HCT116 (cell line): Measurements from ENCODE around the gene ARHGAP23. TPM values are rescaled to one million over a fixed set of nuclear protein-coding genes. Genes with fewer than 3 reads are reported as not detected.

Experiments
- ATAC-seq: fragments of 200-7000 bp; cut with Tn5 transposase; 2 replicates; pipeline ENCODE4 v1.9.1; 2020; ENCODE audit warnings: mild to moderate bottlenecking, moderate library complexity
- BruUV-seq: library from RNA; stranded (reverse); fragments of 400-500 nt; replicated peaks from 2 replicates; lab custom pipeline; 2021; lab: Mats Ljungman, UMichigan
- CTCF ChIA-PET: fragments of 300-600 bp; sonication (Branson Sonifier 250); formaldehyde crosslinking; loops from one replicate; lab custom pipeline; 2021; ENCODE audit warnings: antibody characterized with exemption; lab: Charles Lee
- POLR2A ChIA-PET: fragments of 300-600, 350-600 bp; sonication (Branson Sonifier 250); formaldehyde crosslinking; loops from one replicate; lab custom pipeline; 2021; ENCODE audit warnings: antibody characterized with exemption; lab: Charles Lee
- RAD21 ChIA-PET, 2 experiments: fragments of 300-600 bp; sonication (Branson Sonifier 250); formaldehyde crosslinking; loops; one replicate each; lab custom pipeline; 2023; ENCODE audit warnings: low total read pairs in 2 of 2; ENCODE audit not compliant: uncharacterized antibody in 2 of 2, unreplicated experiment in 2 of 2, low non-redundant PET in 1 of 2; lab: Charles Lee
- DNase-seq: peaks from one replicate; pipeline ENCODE4 v3.0.0-alpha.2; 2010; ENCODE audit warnings: low read depth, low spot score
- H2AFZ ChIP-seq: fragments of 200-600 bp; shearing (Covaris generic), sonication (generic); 2 replicates; pipeline ENCODE4 v1.6.1; 2017; ENCODE audit warnings: low read depth, mixed run types, mixed read lengths, antibody characterized with exemption, low read length; ENCODE audit not compliant: poor library complexity, severe bottlenecking
- H3K27ac ChIP-seq: 2 replicates; pipeline ENCODE4 v1.5.1; 2012; ENCODE audit warnings: low read depth, low read length
- H3K27me3 ChIP-seq: fragments of 200-600 bp; sonication (generic); 2 replicates; pipeline ENCODE4 v1.6.1; 2016; ENCODE audit warnings: mixed run types, low read length, mixed read lengths; ENCODE audit not compliant: insufficient read depth
- H3K36me3 ChIP-seq, 2 experiments: fragments of 200-500 bp in 1 of 2; fragments of 200-600 bp in 1 of 2; sonication (Bioruptor generic) in 1 of 2; sonication (generic) in 1 of 2; 2 replicates each; pipeline versions ENCODE4 v1.5.1 to v1.6.1; 2014 to 2016; ENCODE audit warnings: low read length in 2 of 2, inconsistent platforms in 1 of 2, mixed read lengths in 1 of 2, mixed run types in 1 of 2; ENCODE audit not compliant: insufficient read depth in 2 of 2, control insufficient read depth in 1 of 2
- H3K4me1 ChIP-seq, 2 experiments: fragments of 200-600 bp in 1 of 2; sonication (generic) in 1 of 2; 2 replicates each; pipeline versions ENCODE4 v1.5.1 to v1.6.1; 2012 to 2017; ENCODE audit warnings: low read length in 2 of 2, inconsistent platforms in 1 of 2, mild to moderate bottlenecking in 1 of 2, mixed read lengths in 1 of 2, mixed run types in 1 of 2, moderate library complexity in 1 of 2; ENCODE audit not compliant: insufficient read depth in 2 of 2, control insufficient read depth in 1 of 2
- H3K4me2 ChIP-seq: fragments of 200-600 bp; sonication (generic); 2 replicates; pipeline ENCODE4 v1.6.1; 2017; ENCODE audit warnings: mixed run types, low read length, mixed read lengths
- H3K4me3 ChIP-seq, 2 experiments: fragments of 200-600 bp in 1 of 2; sonication (generic) in 1 of 2; replicated peaks in 1 of 2; 2 replicates each; pipeline ENCODE4 v1.5.1; 2011 to 2016; ENCODE audit warnings: low read length in 2 of 2, control low read depth in 1 of 2, low read depth in 1 of 2, mild to moderate bottlenecking in 1 of 2, mixed read lengths in 1 of 2, mixed run types in 1 of 2
- H3K79me2 ChIP-seq: fragments of 200-600 bp; sonication (generic); 2 replicates; pipeline ENCODE4 v1.6.1; 2017; ENCODE audit warnings: mild to moderate bottlenecking, mixed run types, low read length, moderate library complexity, mixed read lengths; ENCODE audit not compliant: insufficient read depth
- H3K9ac ChIP-seq: fragments of 200-600 bp; sonication (generic); 2 replicates; pipeline ENCODE4 v1.6.1; 2016; ENCODE audit warnings: low read length, mixed read lengths
- H3K9me2 ChIP-seq: fragments of 200-600 bp; sonication (generic), shearing (Covaris generic); 2 replicates; pipeline ENCODE4 v1.6.1; 2017; ENCODE audit warnings: mixed run types, mild to moderate bottlenecking, moderate library complexity; ENCODE audit not compliant: insufficient read depth
- H3K9me3 ChIP-seq, 2 experiments: fragments of 200-500 bp in 1 of 2; fragments of 200-600 bp in 1 of 2; sonication (Bioruptor generic) in 1 of 2; sonication (generic) in 1 of 2; 2 replicates each; pipeline ENCODE4 v1.6.1; 2014 to 2017; ENCODE audit warnings: low read length in 2 of 2, mixed read lengths in 2 of 2, inconsistent platforms in 1 of 2, low read depth in 1 of 2, mild to moderate bottlenecking in 1 of 2, mixed run types in 1 of 2, moderate library complexity in 1 of 2; ENCODE audit not compliant: control insufficient read depth in 1 of 2, insufficient read depth in 1 of 2
- H4K20me1 ChIP-seq: fragments of 200-600 bp; sonication (generic), shearing (Covaris generic); 2 replicates; pipeline ENCODE4 v1.6.1; 2017; ENCODE audit warnings: mixed run types, mild to moderate bottlenecking, moderate library complexity; ENCODE audit not compliant: insufficient read depth
- EZH2 ChIP-seq: fragments of 200-600 bp; sonication (generic); IDR thresholded peaks from 2 replicates; pipeline ENCODE4 v1.6.1; 2017; ENCODE audit warnings: antibody characterized with exemption, mixed run types
- EZH2phosphoT487 ChIP-seq: fragments of 200-600 bp; IDR thresholded peaks from 2 replicates; pipeline ENCODE4 v1.6.1; 2018; ENCODE audit warnings: antibody characterized with exemption, borderline replicate concordance
- FOSL1 ChIP-seq: IDR thresholded peaks from 2 replicates; pipeline ENCODE4 v1.6.1; 2012; ENCODE audit warnings: low read depth
- POLR2AphosphoS5 ChIP-seq: IDR thresholded peaks from 2 replicates; pipeline ENCODE4 v1.6.1; 2011; ENCODE audit warnings: mild to moderate bottlenecking, low read depth, low read length, moderate library complexity
- RAD21 ChIP-seq: IDR thresholded peaks from 2 replicates; pipeline ENCODE4 v1.6.1; 2012; ENCODE audit warnings: low read depth, mild to moderate bottlenecking
- REST ChIP-seq: IDR thresholded peaks from 2 replicates; pipeline ENCODE4 v1.6.1; 2012; ENCODE audit warnings: low read depth
- SP1 ChIP-seq: IDR thresholded peaks from 2 replicates; pipeline ENCODE4 v1.6.1; 2012; ENCODE audit warnings: low read depth
- ZBTB33 ChIP-seq: IDR thresholded peaks from 2 replicates; pipeline ENCODE4 v1.6.1; 2011; ENCODE audit warnings: mild to moderate bottlenecking, low read length, moderate library complexity; ENCODE audit not compliant: insufficient replicate concordance; ENCODE audit errors: extremely low read depth
- ZFX ChIP-seq: fragments of 450-650 bp; IDR thresholded peaks from 2 replicates; pipeline ENCODE4 v1.6.1; 2017
- intact Hi-C: fragments of 100-400 bp; cut with micrococcal nuclease; formaldehyde crosslinking; loops from 2 replicates; pipeline ENCODE4 v1.10.0; 2022
- total RNA-seq: library from RNA; stranded (reverse); gene quantifications from one replicate; pipeline ENCODE4 v1.2.1, GENCODE V29; 2021; ENCODE audit not compliant: unreplicated experiment

ARHGAP23 gene
- total RNA-seq, 1 experiment from 2014 or later, result 41.0 TPM

GRCh38 chr17:38559880-38560230 is 131.6 kb downstream of the ARHGAP23 start:
- ATAC-seq (no peak), DNase-seq (no peak)
- H3K9me3 ChIP-seq, result no peaks in the 10 kb centered on the region
- BruUV-seq, result no TSS peak
- H3K27ac ChIP-seq, result peak overlapping the region; percentile 27; the same call in 1 of the 2 replicates
- no peaks in the 10 kb centered on the region for H3K9me2 ChIP-seq
- H4K20me1 ChIP-seq, result no peaks in the 10 kb centered on the region
- H3K36me3 ChIP-seq, result no peaks in the 10 kb centered on the region
- peak overlapping the region; percentile 46 to 61 for H3K4me3 ChIP-seq
- intact Hi-C loops, result loop anchor here (2.0 kb wide), 1 partner anchor 107 kb away; no protein-coding TSS in a partner anchor
- TF ChIP-seq POLR2AphosphoS5, result no peak
- TF ChIP-seq FOSL1, result no peak
- no peak for TF ChIP-seq EZH2
- TF ChIP-seq SP1, result no peak
- peak overlapping the region; percentile 96 for H3K4me2 ChIP-seq
- CTCF ChIA-PET, result interaction anchor here (0.6 to 4.8 kb wide), 13 partner anchors 12 to 175 kb away, joined by 3 to 146 read pairs (median 13); partner anchors contain the start of genes EPOP and SRCIN1
- POLR2A ChIA-PET, result interaction anchor here (0.6 to 1.5 kb wide), 6 partner anchors 12 to 117 kb away, joined by 3 to 4 read pairs (median 4); no protein-coding TSS in a partner anchor
- no peaks in the 10 kb centered on the region for H3K79me2 ChIP-seq
- peaks cover 21 to 36% of the 10 kb centered on the region in 2 experiments for H3K4me1 ChIP-seq
- RAD21 ChIA-PET, result interaction anchor here (0.5 to 2.4 kb wide), 4 partner anchors 23 to 107 kb away, joined by 3 to 21 read pairs (median 4); no protein-coding TSS in a partner anchor
- H3K9ac ChIP-seq, result peak overlapping the region; percentile 13; the same call in 1 of the 2 replicates
- H2AFZ ChIP-seq, result no peak overlapping the region
- H3K27me3 ChIP-seq, result no peaks in the 10 kb centered on the region

- intact Hi-C loops, result no loop called here
- H3K9ac ChIP-seq, result no peak overlapping the region
- H3K4me1 ChIP-seq, result peaks cover 21 to 33% of the 10 kb centered on the region in 2 experiments
- no peaks in the 10 kb centered on the region for H3K9me2 ChIP-seq
- H3K4me3 ChIP-seq, result no peak overlapping the region
- ATAC-seq (no peak), DNase-seq (no peak)
- no peak overlapping the region for H3K4me2 ChIP-seq
- BruUV-seq, result no TSS peak
- no peaks in the 10 kb centered on the region for H3K9me3 ChIP-seq
- ChIA-PET RAD21 (no interaction called here), CTCF (interaction anchor here (1.7 to 4.8 kb wide), 3 partner anchors 23 to 174 kb away, joined by 4 to 146 read pairs (median 100); no protein-coding TSS in a partner anchor), POLR2A (interaction anchor here (1.5 kb wide), 1 partner anchor 11 kb away, joined by 4 read pairs; no protein-coding TSS in a partner anchor)
- no peaks in the 10 kb centered on the region for H3K36me3 ChIP-seq
- H2AFZ ChIP-seq, result no peak overlapping the region
- H3K79me2 ChIP-seq, result no peaks in the 10 kb centered on the region
- TF ChIP-seq RAD21 (no peak), ZBTB33 (no peak), REST (no peak), ZFX (no peak), POLR2AphosphoS5 (no peak), EZH2phosphoT487 (no peak)
- H3K27me3 ChIP-seq, result no peaks in the 10 kb centered on the region
- H4K20me1 ChIP-seq, result no peaks in the 10 kb centered on the region
- H3K27ac ChIP-seq, result no peak overlapping the region
Measured at GRCh38 chr17:38560503-38561318, 132.4 kb downstream of the ARHGAP23 start.
